GM18907 (cell line): Measurements from ENCODE around the gene TMIGD2.
"Not testable (repeated sequence)": the region's sequence is repeated elsewhere in the genome, so short reads cannot be mapped to it uniquely, and the experiment has no call there.

Experiments
- ATAC-seq: cut with Tn5 transposase; IDR thresholded peaks from one replicate; pipeline ENCODE4 v1.9.1; 2021; ENCODE audit warnings: mild to moderate bottlenecking, moderate library complexity; ENCODE audit not compliant: unreplicated experiment

TMIGD2 gene, protein sequence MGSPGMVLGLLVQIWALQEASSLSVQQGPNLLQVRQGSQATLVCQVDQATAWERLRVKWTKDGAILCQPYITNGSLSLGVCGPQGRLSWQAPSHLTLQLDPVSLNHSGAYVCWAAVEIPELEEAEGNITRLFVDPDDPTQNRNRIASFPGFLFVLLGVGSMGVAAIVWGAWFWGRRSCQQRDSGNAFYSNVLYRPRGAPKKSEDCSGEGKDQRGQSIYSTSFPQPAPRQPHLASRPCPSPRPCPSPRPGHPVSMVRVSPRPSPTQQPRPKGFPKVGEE

DNA sequence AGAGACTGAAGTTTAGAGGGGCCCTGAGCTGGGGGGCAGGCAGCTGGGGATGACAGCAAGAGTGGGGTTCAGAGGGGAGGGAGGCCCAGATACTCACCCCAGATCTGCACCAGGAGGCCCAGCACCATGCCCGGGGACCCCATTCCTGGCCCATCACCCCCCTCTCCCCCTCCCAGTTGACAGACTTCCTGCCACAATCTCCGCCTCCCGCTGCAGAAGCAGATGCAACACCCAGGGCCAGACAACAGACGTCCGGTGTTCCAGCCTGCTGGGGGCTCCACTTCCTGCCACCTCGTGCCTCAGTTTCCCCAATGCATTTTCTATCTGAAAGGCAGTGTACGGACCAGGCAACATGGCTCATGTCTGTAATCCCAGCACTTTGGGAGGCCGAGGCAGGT, at the start of gene TMIGD2:
Gene TMIGD2 (minus strand): TSS at position 147 of the 398 bp plus-strand sequence. CDS start 4 bp downstream, at position 143.
- no peak for ATAC-seq

DNA sequence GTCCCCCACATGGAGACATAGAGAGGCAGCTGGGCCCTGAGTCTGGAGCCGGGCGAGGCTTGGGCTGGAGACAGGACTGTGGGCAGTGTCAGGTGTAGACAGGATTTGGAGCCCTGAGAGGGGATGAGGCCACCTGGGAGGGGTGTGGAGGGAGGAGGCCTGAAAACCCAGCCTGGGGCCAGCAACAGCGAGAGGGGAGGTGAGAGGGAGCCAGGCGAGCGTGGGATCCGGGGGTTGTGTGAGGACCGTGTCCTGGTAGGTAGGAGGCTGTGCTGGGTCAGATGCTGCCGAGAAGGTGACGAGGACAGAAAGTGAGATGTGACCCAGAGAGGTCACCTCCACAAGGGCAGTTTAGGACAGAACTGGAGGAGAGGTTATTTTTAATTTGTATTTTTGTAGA, 48.5 kb upstream of the TMIGD2 start:
- no peak for ATAC-seq

DNA sequence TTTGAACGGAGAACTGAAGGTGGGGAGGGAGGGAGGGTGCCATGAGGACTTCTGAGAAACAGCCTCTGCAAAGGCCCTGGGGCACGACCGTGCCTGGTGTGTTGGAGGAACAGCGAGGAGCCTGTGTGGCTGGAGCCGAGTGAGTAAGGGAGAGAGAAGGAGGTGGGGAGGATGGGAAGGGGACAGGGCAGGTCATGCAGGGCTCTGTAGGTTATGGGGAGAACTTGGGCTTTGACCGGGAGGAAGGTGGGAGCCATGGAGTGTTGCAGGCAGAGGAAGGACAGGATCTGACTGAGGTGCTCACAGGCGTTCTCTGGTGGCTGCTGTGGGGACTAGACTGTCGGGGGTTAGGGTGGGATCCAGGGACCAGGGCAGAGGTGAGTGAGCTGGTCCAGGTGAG, 47.9 kb upstream of the TMIGD2 start:
- ATAC-seq: no peak

DNA sequence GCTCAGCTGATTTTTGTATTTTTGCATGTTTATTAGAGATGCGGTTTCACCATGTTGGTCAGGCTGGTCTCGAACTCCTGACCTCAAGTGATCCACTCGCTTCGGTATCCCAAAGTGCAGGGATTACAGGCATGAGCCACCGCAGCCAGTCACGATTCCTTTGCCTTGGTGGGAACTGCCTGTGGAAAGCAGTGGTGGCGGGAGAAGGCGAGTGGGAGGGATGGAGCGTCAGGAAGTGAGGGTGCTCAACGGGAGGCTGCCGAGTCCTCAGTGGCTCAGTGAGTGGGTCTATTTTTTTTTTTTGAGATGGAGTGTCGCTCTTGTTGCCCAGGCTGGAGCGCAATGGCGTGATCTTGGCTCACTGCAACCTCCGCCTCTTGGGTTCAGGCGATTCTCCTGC, 47.0 kb upstream of the TMIGD2 start:
- not testable (repeated sequence) for ATAC-seq

DNA sequence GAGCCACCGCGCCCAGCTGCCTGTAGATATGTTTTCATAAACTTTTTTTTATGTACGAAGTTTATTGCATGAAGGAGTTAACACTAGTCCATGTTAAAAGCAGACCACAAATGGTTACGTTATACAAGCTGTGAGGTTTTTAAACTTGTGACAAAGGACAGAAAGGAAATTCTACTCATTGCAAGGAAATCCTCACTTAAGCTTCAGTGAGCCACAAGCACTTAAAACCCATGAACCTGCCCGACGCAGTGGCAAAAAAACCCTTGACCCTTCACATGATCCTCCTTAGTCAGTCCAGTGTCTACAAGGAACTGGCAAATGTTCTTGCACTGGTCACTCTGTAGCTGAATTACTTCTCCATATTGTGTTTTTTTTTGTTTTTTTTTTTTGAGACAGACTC, 45.3 kb upstream of the TMIGD2 start:
- no peak for ATAC-seq

DNA sequence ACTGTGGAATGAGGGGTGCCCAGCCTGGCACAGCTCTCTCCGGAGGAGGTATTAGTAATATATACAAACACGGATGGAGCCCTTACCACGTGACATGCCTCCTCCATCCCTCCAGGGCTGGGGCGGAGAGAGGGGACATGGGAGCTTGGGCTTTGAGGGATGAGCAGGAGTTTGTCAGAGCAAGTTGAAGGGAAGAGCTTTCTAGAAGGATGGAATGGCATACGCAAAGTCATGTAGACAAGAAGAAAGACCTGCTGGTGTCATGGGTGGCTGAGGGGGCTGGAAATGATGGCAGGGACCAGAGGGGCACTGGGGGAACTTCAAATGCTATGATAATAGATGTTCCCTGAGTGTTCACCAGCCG, 43.8 kb upstream of the TMIGD2 start:
- ATAC-seq: no peak

DNA sequence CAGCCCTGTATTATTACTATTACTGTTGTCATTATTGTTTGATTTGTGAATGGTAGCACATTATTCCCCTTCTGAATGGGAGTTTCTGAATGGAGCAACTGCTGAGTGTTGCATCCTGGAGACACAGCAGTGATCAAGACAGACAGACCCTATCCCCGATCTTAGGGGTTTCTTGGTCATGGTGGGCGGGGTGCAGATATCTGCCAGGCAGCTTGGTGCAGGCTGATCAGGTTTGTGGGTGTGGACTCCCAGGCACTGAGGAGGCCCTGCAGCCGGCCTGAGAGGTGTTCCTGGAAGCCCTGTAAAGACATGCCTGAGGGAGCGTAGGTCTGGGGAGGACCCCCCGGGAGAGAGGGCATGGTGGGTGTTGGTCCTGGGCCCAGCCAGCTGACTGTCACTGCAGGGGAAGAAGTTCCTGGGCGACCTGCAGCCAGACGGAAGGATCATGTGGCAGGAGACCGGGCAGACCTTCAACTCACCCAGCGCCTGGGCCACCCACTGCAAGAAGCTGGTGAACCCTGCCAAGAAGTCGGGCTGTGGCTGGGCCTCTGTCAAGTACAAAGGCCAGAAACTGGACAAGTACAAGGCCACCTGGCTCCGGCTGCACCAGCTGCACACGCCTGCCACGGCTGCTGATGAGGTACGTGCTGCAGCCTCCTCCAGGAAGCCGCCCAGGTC, 43.3 kb upstream of the TMIGD2 start:
- no peak for ATAC-seq

DNA sequence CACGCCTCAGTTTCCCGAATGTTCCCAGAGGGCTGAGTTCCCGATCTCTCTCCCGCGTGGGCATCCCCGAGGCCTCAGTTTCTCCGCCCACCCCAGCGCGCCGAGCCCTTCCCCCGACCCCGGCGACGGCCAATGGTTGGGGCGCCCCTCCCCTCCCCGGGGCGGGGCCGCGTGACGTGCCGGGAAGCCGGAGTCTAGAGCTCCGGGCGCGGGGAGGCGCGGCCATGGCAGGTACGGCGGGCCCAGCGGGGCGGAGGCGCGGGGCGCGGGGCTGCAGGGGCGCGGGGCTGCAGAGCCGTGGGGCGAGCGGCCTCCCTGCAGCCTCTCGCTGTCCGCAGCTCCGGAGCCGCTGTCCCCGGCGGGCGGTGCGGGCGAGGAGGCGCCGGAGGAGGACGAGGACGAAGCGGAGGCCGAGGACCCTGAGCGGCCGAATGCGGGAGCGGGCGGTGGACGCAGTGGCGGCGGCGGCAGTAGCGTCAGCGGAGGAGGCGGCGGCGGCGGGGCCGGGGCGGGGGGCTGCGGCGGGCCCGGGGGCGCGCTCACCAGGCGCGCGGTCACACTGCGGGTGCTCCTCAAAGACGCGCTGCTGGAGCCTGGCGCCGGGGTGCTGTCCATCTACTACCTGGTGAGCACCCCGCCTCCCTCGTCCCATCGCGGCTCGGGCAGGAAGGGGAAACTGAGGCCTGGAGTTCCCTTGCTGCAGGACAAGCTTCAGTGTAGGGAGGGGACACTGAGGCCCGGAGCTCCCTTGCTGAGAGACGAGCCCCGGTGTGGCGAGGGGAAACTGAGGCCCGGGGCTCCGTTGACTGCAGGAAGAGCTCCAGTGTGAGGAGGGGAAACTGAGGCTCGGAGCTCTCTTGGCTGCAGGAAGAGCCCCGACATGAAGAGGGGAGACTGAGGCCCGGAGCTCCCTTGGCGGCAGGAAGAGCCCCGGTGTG, 41.5 kb upstream of the TMIGD2 start, which contains the start of gene MPND:
Gene MPND (plus strand): TSS at position 193 of the 938 bp plus-strand sequence. CDS start 32 bp downstream, at position 225.
- ATAC-seq: peak; percentile 55

DNA sequence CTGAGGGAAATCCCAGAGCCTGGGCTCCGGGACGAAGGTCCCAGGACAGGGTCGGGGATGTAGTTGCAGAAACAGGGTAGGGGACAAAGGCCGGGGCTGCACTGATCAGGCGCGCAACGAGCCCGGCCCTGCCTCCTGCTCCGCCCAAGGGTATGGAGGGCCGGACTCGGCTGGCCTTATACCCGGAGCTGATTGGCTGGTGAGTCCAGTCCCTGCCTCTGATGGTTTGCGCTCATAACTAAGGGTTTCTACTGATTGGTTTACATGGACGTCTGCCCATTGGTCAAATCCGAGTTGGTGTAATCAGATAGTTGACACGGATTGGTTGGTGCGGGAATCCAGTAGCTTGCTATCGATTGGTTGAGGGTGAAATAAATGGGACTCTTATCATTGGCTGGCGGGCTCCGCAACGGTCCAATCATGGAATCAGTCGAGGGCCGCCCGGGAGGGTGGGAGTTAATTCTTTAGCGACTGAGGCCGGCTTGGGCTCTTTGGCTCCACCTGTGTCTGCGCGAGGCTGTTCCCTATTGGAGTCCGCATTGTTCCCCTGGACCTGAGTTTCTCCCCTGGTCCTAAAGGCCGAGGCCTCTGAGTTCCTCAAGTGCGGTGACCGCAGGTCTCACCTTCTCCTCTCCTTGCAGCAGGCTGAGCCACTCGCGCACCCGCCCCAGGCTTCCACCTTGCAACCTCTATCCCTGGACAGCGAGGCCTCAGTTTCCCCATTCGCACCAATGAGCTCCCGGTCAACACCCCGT, 40.6 kb upstream of the TMIGD2 start:
- peak; percentile 86 for ATAC-seq

DNA sequence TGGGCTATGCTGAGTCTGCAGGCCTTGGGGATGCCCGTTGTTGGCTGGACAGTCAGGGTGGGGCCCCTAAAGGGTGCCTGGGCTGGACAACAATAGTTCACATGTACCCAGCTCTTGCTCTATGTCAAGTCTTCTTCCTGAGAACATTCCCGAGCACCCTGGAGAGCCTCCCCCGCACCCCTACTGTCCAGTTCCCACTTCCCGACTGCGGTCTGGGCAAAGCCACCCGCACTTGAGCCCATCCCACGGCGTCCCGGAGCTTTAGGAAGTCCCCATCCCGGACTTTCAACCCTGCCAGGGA, 40.1 kb upstream of the TMIGD2 start:
- ATAC-seq: no peak

DNA sequence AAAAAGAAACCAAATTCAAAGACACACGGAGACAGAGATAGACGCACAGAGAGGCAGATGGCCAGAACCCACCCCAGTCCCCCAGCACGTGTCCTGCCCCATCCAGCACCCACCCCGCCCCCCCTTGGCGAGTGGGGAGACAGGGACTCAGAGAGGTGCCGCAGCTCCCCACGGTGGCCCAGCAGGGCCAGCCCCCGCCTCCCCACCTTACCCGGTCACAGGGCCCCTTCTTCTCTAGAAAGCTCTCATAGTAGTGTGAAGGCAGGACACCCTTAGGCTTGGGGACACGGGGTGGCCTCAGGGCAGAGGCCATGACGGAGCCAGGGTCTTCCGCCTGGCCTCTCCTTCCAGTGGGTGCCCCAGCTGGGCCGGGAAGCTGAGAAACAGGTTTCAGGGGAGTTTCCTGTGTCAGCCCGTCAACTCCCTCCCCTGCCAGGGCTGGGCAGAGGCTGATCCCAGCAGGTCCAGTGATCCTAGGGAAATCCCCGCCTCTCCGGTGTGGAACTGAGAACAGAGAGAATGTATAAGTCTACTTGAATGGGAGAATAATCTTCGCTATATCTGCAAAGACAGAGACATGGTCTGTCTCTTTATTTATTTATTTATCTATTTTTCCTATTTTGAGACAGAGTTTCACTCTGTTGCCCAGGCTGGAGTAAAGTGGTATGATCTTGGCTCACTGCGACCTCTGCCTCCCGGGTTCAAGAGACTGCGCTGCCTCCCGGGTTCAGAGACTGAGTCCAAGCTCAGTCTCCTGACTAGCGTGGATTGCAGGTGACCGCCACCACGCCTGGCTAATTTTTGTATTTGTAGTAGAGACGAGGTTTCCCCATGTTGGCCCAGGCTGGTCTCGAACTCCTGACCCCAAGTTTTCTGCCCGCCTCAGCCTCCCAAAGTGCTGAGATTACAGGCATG, 36.5 kb upstream of the TMIGD2 start, which contains the start of gene STAP2:
Gene STAP2 (minus strand): TSS at position 387 of the 915 bp plus-strand sequence. CDS start 74 bp downstream, at position 313.
- ATAC-seq: no peak

DNA sequence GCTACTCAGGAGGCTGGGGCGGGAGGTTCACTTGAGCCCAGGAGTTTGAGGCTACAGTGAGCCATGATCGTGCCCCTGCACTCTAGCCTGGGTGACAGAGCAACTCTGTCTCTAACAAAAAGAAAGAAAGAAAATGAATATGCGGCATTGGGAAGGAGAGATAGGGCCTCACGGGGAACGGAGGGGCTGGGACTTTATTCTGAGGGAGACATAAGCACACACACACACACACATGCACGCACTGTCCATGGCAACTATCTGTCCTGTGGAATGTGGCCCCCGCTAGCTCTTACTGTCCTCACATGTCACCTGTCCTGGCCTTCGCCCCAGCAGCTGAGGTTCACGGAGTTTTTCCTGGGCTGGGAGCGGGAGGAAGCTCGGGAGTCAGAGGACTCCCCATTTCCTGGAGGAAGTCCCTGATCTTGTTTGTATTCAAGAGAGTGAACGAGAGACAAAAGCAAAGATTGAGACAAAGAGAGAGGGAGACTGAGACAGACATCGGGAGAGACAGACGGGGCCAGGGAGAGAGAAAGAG, 35.8 kb upstream of the TMIGD2 start:
- no peak for ATAC-seq

DNA sequence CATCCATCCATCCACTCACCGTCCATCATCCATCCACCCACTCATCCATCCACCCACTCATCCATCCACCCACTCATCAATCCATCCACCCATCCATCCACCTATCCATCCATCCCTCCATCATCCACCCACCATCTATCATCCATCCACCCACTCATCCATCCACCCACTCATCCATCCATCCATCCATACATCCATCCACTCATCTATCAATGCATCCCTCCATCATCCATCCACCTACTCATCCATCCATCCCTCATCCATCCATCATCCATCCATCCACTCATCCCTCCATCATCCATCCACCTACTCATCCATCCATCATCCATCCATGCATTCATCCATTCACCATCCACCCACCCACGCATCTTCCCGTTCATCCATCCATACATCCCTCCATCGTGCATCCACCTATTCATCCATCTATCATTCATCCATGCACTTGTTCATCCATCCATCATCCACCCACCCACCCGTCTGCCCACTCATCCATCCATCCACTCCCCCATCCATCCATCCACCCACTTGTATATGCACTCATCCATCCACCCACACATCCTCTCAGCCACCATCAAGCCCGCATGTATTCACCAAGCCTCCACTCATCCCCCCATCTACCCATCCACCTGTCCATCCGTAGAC, 32.9 kb upstream of the TMIGD2 start:
- ATAC-seq: no peak

DNA sequence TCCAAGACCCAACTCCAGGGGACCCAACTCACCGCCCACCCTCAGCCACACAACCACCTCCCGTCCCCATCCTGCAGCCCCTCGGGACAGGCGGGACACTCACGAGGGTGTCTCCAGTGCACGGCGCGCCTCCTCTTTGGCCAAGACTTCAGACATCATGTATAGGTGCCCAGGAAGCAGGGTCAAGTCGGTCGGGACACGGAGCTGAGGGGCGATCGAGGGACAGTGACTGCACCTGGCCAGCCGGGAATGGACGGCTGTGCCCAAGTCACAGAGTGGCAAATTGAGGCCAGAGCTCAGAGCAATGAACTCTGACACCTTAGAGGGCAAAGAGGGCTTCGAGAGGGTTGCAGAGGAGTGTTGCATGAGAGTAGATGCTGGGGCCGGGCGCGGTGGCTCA, 27.7 kb upstream of the TMIGD2 start:
- no peak for ATAC-seq

DNA sequence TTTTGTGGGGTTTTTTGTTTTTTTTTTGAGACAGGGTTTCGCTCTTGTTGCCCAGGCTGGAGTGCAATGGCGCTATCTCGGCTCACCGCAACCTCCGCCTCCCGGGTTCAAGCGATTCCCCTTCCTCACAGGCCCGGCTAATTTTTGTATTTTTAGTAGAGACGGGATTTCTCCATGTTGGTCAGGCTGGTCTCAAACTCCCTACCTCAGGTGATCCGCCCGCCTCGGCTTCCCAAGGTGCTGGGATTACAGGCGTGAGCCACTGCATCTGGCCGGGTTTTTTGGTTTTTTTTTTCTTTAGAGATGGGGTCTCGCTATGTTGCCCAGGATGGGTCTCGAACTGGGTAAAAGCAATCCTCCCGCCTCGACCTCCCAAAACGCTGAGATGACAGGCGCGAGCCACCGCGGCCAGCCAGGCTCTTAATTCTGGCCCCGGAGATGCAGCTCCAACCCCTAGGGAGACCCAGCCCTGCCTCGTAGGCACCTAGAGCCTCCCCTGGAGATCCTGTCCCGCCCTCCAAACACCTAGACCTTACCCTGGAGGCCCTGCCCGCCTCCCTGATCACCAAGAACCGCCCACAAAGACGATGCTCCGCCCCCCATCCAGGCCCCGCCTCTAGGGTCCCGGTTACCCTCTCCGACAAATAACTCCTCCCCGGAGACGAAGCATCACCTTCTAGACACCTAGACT, 26.9 kb upstream of the TMIGD2 start:
- not testable (repeated sequence) for ATAC-seq

DNA sequence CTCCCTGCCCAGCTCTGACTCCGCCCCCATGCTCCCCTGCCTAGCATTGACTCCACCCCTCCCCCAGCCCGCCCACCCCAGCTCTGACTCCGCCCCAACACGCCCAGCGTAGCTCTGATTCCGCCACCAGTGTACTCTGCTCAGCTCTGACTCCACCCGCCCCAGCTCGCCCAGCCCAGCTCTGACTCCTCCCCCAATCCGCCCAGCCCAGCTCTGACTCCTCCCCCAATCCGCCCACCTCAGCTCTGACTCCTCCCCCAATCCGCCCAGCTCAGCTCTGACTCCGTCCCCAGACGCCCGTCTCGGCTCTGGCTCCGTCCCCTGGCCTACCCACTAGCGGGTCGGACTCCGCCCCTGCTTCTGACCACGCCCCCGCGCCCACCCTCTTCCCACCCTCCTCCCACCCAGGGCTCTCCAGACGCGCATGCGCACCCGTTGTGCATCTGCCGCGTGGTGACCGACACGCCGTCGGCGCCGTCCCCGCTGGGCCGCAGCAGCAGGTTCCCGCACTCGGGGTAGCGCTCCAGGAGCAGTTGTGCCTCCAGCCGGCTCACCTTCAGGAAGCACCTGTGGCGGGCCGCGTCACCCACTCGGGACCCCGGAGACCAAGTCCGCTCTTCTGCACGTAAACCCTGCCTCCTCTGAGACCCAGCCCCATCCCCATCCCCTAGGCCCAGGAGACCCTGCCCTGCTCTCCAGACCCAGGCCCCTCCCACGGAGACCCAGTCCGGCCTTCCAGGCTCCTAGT, 26.2 kb upstream of the TMIGD2 start:
- ATAC-seq: peak; percentile 68

DNA sequence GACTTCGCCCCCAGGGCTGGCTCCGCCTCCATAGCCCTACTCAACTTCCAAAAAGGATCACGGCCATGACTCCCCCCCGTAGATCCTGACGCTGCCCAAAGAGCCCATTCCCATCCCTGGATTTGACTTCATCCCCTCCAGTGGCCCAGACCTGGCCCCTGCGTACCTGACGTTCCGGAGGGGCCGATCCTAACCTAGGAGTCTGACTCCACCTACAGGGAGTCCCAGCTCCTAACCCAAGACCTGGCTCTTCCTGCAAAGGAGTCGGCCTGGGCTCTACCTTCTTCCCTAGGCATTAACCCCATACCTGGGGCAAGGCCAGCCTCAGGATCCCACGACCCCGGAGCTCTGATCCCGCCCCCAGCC, 25.7 kb upstream of the TMIGD2 start:
- ATAC-seq: no peak
